ENCODE measurements around the gene TMEM175. TPM values are rescaled to one million over a fixed set of nuclear protein-coding genes. Genes with fewer than 3 reads are reported as not detected.

TMEM175 gene
- total RNA-seq, 1 donor from 2014 or later, result 24.5 TPM

- H3K27ac Mint-ChIP-seq, result no peak overlapping the region
- peak; percentile 43 for ATAC-seq (ENCODE audit: low read depth)
- intact Hi-C loops (cut with micrococcal nuclease), result no loop called here
- DNase-seq, result no peak
- H3K36me3 Mint-ChIP-seq (ENCODE audit: low read depth), result peaks cover 8% of the 10 kb centered on the region
- H3K4me1 Mint-ChIP-seq, result peaks cover 6% of the 10 kb centered on the region
- peaks cover 3% of the 10 kb centered on the region for H3K27me3 Mint-ChIP-seq
- TF ChIP-seq, protein P1, sequence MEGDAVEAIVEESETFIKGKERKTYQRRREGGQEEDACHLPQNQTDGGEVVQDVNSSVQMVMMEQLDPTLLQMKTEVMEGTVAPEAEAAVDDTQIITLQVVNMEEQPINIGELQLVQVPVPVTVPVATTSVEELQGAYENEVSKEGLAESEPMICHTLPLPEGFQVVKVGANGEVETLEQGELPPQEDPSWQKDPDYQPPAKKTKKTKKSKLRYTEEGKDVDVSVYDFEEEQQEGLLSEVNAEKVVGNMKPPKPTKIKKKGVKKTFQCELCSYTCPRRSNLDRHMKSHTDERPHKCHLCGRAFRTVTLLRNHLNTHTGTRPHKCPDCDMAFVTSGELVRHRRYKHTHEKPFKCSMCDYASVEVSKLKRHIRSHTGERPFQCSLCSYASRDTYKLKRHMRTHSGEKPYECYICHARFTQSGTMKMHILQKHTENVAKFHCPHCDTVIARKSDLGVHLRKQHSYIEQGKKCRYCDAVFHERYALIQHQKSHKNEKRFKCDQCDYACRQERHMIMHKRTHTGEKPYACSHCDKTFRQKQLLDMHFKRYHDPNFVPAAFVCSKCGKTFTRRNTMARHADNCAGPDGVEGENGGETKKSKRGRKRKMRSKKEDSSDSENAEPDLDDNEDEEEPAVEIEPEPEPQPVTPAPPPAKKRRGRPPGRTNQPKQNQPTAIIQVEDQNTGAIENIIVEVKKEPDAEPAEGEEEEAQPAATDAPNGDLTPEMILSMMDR (IDR thresholded peaks at IDR 0.05), result no peak
- H3K4me3 Mint-ChIP-seq, result no peak overlapping the region
- H3K9me3 Mint-ChIP-seq, result no peaks in the 10 kb centered on the region
- CTCF ChIA-PET, result no interaction called here
- POLR2A ChIA-PET, result no interaction called here
Observed at GRCh38 chr4:992297-993110, 60.2 kb downstream of the TMEM175 start.

DNA sequence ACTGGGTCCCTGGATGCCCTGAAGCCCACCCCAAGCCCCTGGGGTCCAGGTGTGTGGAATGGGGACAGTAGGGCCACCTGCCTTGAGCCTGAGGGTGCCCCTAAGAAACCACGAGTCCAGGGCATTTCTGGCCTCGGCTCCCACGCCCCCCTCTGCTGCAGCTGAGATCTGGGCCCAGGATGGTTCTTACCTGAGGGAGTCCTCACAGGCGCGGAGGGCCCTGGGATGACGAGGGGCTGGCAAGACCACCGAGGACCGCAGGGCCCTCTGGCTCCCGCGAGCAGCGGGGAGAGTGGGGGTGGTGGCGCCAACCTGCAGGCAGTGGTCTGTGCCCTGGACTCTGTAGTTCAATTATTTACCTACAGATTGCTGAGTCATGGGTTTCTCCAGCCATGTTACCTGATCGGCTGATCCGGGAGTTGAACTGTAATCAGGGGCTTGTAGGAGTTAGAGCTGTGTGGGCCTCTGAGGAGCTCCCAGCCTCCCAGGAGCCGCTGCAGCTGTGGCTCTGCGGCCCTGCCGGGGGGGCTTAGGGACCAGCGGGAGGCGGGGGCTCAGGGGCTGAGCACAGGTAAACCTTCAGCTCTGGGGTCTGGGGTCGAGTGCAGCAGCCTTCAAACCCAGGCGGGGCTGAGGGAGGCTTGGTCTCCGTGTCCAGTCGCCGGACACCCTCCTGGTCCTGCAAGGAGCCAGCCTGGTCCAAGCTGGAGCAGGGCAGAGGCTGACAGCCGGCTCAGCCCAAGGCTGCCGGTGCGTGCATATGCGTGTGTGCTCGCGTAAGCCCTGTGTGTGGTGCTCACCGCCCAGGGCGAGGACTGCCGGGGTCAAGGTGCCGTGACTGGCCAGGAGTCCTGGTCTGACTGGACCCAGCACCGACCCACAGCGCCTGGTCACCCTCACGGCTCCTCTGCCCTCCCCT, 61.1 kb downstream of the TMEM175 start, which contains the start of gene SLC26A1:
Gene SLC26A1, minus strand, starts transcription at position 294 of the 919 bp plus-strand sequence. CDS start 1,701 bp downstream, outside the sequence.
- TF ChIP-seq, protein P1 (IDR thresholded peaks at IDR 0.05), result no peak
- H3K27ac Mint-ChIP-seq, result no peak within 1 kb of the TSS
- ATAC-seq (ENCODE audit: low read depth), result no peak
- no peaks in the 10 kb centered on the region for H3K9me3 Mint-ChIP-seq
- intact Hi-C loops (cut with micrococcal nuclease), result no loop called here
- H3K36me3 Mint-ChIP-seq (ENCODE audit: low read depth), result peaks cover 8% of the 10 kb centered on the region
- no peak within 1 kb of the TSS for H3K4me3 Mint-ChIP-seq
- no peak for DNase-seq
- H3K4me1 Mint-ChIP-seq, result peaks cover 9% of the 10 kb centered on the region
- peaks cover 6% of the 10 kb centered on the region for H3K27me3 Mint-ChIP-seq
- ChIA-PET POLR2A (no interaction called here), CTCF (no interaction called here)

DNA sequence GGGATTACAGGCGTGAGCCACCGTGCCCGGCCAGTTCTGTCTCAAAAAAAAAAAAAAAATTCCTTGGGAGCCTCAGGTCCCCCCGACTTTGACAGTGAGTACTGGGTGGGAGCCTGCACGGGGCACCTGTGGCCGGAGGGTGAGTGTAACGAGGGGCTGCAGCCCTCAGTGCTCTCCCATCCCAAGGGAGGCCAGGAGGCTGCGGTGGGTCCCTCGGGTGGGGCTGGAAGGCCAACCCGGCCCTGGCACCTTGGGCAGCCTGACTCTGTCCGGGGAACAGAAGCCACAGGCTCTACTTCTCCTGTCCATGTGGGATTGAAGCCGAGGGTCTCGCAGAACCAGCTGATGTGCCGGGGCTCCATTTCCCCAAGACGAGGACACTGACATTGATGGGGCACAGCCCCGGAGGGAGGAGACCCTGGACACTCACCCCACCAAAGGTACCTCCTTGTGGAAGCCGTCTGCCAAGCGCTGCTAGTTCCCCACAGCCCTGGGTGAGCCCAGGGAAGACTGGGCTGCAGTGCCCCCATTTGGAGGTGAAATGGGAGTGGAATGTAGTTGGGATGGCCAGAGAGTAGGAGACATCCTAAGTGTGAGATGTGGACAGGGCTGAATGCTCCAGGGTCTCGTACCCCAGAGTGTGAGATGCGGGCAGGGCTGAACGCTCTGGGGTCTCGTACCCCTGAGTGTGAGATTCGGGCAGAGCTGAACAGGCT, 63.2 kb downstream of the TMEM175 start:
- no peak overlapping the region for H3K27ac Mint-ChIP-seq
- no peaks in the 10 kb centered on the region for H3K9me3 Mint-ChIP-seq
- peaks cover 13% of the 10 kb centered on the region for H3K27me3 Mint-ChIP-seq
- POLR2A ChIA-PET, result no interaction called here
- no peak for ATAC-seq (ENCODE audit: low read depth)
- H3K36me3 Mint-ChIP-seq (ENCODE audit: low read depth), result peaks cover 4% of the 10 kb centered on the region
- intact Hi-C loops (cut with micrococcal nuclease), result no loop called here
- TF ChIP-seq, protein P1 (IDR thresholded peaks at IDR 0.05), result no peak
- no peak for DNase-seq
- CTCF ChIA-PET, result no interaction called here
- H3K4me3 Mint-ChIP-seq, result no peak overlapping the region
- H3K4me1 Mint-ChIP-seq, result peaks cover 25% of the 10 kb centered on the region

DNA sequence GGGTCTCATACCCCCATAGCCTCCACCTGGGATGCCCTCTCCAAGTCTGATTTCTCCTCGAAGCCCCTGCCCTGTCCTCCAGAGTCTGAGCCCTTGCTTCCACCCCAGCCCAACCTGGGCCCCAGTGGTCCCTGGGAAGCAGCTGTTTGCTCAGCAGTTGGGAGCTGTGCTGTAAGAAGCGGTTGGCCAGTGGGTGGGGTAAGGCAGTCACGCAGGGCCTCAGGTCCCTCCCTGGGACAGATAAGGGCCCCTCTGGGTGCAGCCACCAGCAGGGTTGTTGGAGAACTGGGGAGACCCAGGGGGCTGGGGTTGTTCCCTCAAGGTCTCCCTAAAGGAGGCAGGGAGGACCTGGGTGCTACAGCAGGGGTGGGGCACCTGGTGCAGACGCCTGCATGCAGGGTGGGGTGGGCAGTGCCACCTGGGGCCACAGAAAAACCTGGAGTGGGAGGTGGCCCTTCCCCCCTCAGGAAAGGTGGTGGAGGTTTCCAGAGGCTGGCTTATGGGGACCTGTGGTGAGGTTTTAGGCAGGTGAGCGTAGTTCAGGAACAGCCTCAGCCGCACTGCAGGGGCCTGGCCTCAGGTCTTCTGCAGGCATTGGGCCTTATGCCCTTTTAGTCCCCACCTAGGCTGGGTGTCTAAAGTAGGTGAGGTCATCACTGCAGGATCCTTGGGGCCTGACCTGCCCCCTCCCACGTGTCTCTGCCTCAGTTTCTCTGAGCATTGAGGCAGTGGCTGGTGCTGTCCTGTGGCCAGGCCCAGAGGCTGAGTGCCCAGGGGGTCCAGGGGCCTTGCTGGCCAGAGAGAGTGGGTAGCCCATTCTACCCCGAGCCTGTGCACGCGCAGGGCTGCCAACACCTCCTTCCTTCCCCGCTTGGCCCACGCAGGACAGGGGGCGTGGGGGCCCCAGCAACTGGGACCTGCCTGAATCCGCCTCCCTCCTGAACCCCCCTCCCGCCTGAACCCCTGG, 64.1 kb downstream of the TMEM175 start:
- TF ChIP-seq, protein P1 (IDR thresholded peaks at IDR 0.05), result no peak
- ChIA-PET CTCF (no interaction called here), POLR2A (no interaction called here)
- DNase-seq, result peak; percentile 15
- H3K27me3 Mint-ChIP-seq, result peaks cover 15% of the 10 kb centered on the region
- intact Hi-C loops (cut with micrococcal nuclease), result no loop called here
- H3K9me3 Mint-ChIP-seq, result no peaks in the 10 kb centered on the region
- H3K4me3 Mint-ChIP-seq, result no peak overlapping the region
- no peak for ATAC-seq (ENCODE audit: low read depth)
- peaks cover 2% of the 10 kb centered on the region for H3K36me3 Mint-ChIP-seq (ENCODE audit: low read depth)
- peaks cover 27% of the 10 kb centered on the region for H3K4me1 Mint-ChIP-seq
- H3K27ac Mint-ChIP-seq, result no peak overlapping the region

Data from activated B cell treated with CpG ODN at 0.5 μM for 24 hours (primary cell).